Liver (tissue), 3 donors: ENCODE data around the gene PELI3.

ENCODE experiments used
- GABPA ChIP-seq, 2 donors: IDR thresholded peaks in 1 of 2; conservative IDR thresholded peaks in 1 of 2; 2 replicates each; pipeline ENCODE4 v1.6.1; 2016; ENCODE audit warnings: antibody characterized with exemption in 2 of 2, mild to moderate bottlenecking in 1 of 2, moderate library complexity in 1 of 2
- JUND ChIP-seq, 2 donors: IDR thresholded peaks; 2 replicates each; pipeline ENCODE4 v1.6.1; 2016; ENCODE audit warnings: antibody characterized with exemption in 2 of 2
- RAD21 ChIP-seq, 2 donors: IDR thresholded peaks; 2 replicates each; pipeline ENCODE4 v1.6.1; 2016; ENCODE audit warnings: antibody characterized with exemption in 2 of 2, mild to moderate bottlenecking in 2 of 2
- TF ChIP-seq, protein P1 (sequence below): fragments of 150-350 bp; IDR thresholded peaks from 2 replicates; pipeline ENCODE4 v1.5.1; 2017; ENCODE audit warnings: improper control_type of control experiment, low read depth, low read length; ENCODE audit not compliant: missing input control
- TF ChIP-seq, protein P2 (sequence below): IDR thresholded peaks from 2 replicates; pipeline ENCODE4 v1.6.1; 2016; ENCODE audit warnings: antibody characterized with exemption
- donor health status: healthy.
- donor health status: healthy.

DNA sequence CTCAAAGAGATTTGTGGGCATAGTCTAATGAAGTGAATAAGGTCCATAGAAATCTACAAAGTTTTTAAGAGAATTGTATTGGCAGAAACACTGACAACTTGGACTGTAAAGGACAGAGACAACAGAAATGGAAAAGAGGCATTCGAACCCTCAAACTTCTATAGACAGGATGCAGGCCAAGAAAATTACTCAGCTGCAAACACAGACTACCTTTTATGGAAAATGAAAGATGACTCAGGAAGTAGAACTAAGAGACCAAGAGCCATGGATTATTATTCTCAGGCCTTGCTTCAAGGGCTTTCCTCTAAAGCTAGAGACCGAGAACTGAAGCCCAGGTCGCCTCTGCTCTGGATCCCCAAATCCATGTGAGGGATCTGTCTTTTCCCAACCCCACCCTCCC is 3.8 kb upstream of the PELI3 start:
- TF ChIP-seq JUND (IDR thresholded peaks at IDR 0.05) = no peak
- TF ChIP-seq, protein P1, sequence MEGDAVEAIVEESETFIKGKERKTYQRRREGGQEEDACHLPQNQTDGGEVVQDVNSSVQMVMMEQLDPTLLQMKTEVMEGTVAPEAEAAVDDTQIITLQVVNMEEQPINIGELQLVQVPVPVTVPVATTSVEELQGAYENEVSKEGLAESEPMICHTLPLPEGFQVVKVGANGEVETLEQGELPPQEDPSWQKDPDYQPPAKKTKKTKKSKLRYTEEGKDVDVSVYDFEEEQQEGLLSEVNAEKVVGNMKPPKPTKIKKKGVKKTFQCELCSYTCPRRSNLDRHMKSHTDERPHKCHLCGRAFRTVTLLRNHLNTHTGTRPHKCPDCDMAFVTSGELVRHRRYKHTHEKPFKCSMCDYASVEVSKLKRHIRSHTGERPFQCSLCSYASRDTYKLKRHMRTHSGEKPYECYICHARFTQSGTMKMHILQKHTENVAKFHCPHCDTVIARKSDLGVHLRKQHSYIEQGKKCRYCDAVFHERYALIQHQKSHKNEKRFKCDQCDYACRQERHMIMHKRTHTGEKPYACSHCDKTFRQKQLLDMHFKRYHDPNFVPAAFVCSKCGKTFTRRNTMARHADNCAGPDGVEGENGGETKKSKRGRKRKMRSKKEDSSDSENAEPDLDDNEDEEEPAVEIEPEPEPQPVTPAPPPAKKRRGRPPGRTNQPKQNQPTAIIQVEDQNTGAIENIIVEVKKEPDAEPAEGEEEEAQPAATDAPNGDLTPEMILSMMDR = no peak
- no peak for TF ChIP-seq GABPA (IDR thresholded peaks at IDR 0.05 in 1 of 2, conservative IDR thresholded peaks at IDR 0.05 in 1 of 2)
- TF ChIP-seq, protein P2, sequence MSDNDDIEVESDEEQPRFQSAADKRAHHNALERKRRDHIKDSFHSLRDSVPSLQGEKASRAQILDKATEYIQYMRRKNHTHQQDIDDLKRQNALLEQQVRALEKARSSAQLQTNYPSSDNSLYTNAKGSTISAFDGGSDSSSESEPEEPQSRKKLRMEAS = no peak
- no peak for TF ChIP-seq RAD21 (IDR thresholded peaks at IDR 0.05)
